ENCODE results near the gene SCFD2. TPM values are rescaled to one million over a fixed set of nuclear protein-coding genes. Genes with fewer than 3 reads are reported as not detected.

The SCFD2 gene
- total and polyA plus RNA-seq, 2 of the 8 experiments (the other 6 are each of a cell fraction or from before 2014, with no cell fraction given), result 6.2 to 10.2 TPM

- DNase-seq (ENCODE audit: low read depth in 1 of 2, low spot score in 2 of 2), result no peak
- TF ChIP-seq TBP (IDR thresholded peaks at IDR 0.05; ENCODE audit: low read depth, low read length), result no peak
- TF ChIP-seq POU5F1 (IDR thresholded peaks at IDR 0.05; ENCODE audit: low read depth, low read length), result no peak
- no peak for TF ChIP-seq CREB1 (IDR thresholded peaks at IDR 0.05)
Measured at GRCh38 chr4:53059871-53060270, 306.0 kb downstream of the SCFD2 start.

More at GRCh38 chr4:53059871-53060270, 306.0 kb downstream of the SCFD2 start:
- H3K18ac ChIP-seq (ENCODE audit: extremely low read depth, low read length), result no peak overlapping the region
- H3K56ac ChIP-seq (replicated peaks; ENCODE audit: insufficient read length, low read depth, low read length), result no peak overlapping the region
- no peaks in the 10 kb centered on the region for H3K36me3 ChIP-seq (ENCODE audit: control insufficient read depth in 2 of 4, insufficient read depth in 4 of 4, low read length in 3 of 4)
- H3K27me3 ChIP-seq (replicated peaks in 1 of 4; ENCODE audit: control insufficient read depth in 3 of 4, extremely low read depth in 1 of 4, insufficient read depth in 3 of 4, low read length in 3 of 4), result no peaks in the 10 kb centered on the region
- no peaks in the 10 kb centered on the region for H3K79me2 ChIP-seq (ENCODE audit: control insufficient read depth in 1 of 2, insufficient read depth in 2 of 2, low read length in 2 of 2)
- H2AK5ac ChIP-seq (ENCODE audit: low read depth, low read length), result no peak overlapping the region
- H2BK5ac ChIP-seq (ENCODE audit: low read depth, low read length), result no peak overlapping the region
- H3K79me1 ChIP-seq (ENCODE audit: low read depth, low read length), result no peaks in the 10 kb centered on the region
- no peak overlapping the region for H4K91ac ChIP-seq (replicated peaks; ENCODE audit: insufficient read length, low read length)
- CTCF ChIA-PET (ENCODE audit: partially characterized antibody), result no interaction called here
- no peak overlapping the region for H2BK120ac ChIP-seq (replicated peaks; ENCODE audit: low read depth, low read length)
- no peaks in the 10 kb centered on the region for H3K9me3 ChIP-seq (ENCODE audit: insufficient read depth in 2 of 2, low read depth in 1 of 2, low read length in 1 of 2)
- H3K14ac ChIP-seq (ENCODE audit: insufficient read length), result no peak overlapping the region
- FAIRE-seq, result no peak
- H4K5ac ChIP-seq (ENCODE audit: insufficient read length, low read depth, low read length), result no peak overlapping the region
- H3K27ac ChIP-seq (ENCODE audit: low read depth, low read length), result no peak overlapping the region
- H3K23ac ChIP-seq (ENCODE audit: insufficient read length), result no peak overlapping the region
- H3K4me2 ChIP-seq (ENCODE audit: insufficient read depth in 1 of 2, low read depth in 2 of 2, low read length in 2 of 2), result no peak overlapping the region
- H3K9ac ChIP-seq (replicated peaks in 1 of 4; ENCODE audit: extremely low read depth in 1 of 4, low read depth in 3 of 4, low read length in 3 of 4), result no peak overlapping the region
- H4K8ac ChIP-seq (ENCODE audit: extremely low read depth, insufficient read depth, low read length), result no peak overlapping the region
- H3K23me2 ChIP-seq (ENCODE audit: low read depth, low read length), result no peaks in the 10 kb centered on the region
- POLR2A ChIA-PET (ENCODE audit: partially characterized antibody), result no interaction called here
- H3K4me3 ChIP-seq (ENCODE audit: extremely low read depth in 1 of 4, insufficient read depth in 2 of 4, low read depth in 3 of 4, low read length in 4 of 4), result no peak overlapping the region
- H2BK15ac ChIP-seq (ENCODE audit: low read length), result no peak overlapping the region
- no peak overlapping the region for H2BK12ac ChIP-seq (ENCODE audit: low read depth, low read length)
- peaks cover 0 to 4% (median 0%) of the 10 kb centered on the region in 4 experiments; a peak in 1 of 7 replicates for H3K4me1 ChIP-seq (replicated peaks in 1 of 4; ENCODE audit: control insufficient read depth in 3 of 4, insufficient read depth in 4 of 4, low read length in 3 of 4)
- no peak overlapping the region for H2AFZ ChIP-seq (ENCODE audit: low read length)
- no peak overlapping the region for H2BK20ac ChIP-seq (ENCODE audit: low read length)
- no peaks in the 10 kb centered on the region for H4K20me1 ChIP-seq (replicated peaks in 1 of 2; ENCODE audit: control insufficient read depth in 1 of 2, insufficient read depth in 2 of 2, low read length in 2 of 2)
- 100% methylated on average over 1 of the region's 1 CpG; no CpG with 5 or more reads in 1 of the 2 experiments for WGBS, 2 experiments (ENCODE audit: extremely low coverage in 1 of 2, insufficient coverage in 1 of 2, insufficient read length in 1 of 2, insufficient replicate concordance in 2 of 2, low coverage in 1 of 2, low lambda C conversion rate in 2 of 2, missing lambda C conversion rate in 1 of 2)
- H3K4ac ChIP-seq (replicated peaks; ENCODE audit: insufficient read length, low read depth, low read length), result no peak overlapping the region

Data from H1 (cell line).